ENCODE results near the gene BMI1.

DNA sequence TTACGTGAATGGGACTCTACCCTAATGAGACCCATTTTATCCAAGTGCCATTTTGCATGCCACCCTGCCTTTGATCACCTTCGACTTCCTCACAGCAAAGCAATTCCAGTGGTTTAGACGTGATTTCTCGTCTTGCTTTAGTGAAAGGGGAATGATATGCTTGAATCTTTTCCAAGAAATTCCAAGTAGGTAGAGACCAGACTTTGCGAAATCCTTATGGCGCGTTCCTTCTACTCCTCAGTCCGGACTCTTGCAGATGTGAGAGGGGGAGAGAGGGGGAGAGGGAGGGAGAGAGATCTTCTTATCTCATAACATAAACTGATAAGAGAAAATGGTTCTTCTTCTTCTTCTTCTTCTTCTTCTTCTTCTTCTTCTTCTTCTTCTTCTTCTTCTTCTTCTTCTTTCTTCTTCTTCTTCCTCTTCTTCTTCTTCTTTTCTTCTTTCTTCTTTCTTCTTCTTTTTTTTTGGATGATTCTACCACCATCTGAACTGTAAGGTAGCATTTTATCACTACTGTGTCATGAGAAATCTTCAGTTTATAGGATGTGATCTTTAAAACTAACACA is 25.3 kb downstream of the BMI1 start:
- no peak for TF ChIP-seq POLR2A (IDR thresholded peaks at IDR 0.05)
- TF ChIP-seq, protein P1, sequence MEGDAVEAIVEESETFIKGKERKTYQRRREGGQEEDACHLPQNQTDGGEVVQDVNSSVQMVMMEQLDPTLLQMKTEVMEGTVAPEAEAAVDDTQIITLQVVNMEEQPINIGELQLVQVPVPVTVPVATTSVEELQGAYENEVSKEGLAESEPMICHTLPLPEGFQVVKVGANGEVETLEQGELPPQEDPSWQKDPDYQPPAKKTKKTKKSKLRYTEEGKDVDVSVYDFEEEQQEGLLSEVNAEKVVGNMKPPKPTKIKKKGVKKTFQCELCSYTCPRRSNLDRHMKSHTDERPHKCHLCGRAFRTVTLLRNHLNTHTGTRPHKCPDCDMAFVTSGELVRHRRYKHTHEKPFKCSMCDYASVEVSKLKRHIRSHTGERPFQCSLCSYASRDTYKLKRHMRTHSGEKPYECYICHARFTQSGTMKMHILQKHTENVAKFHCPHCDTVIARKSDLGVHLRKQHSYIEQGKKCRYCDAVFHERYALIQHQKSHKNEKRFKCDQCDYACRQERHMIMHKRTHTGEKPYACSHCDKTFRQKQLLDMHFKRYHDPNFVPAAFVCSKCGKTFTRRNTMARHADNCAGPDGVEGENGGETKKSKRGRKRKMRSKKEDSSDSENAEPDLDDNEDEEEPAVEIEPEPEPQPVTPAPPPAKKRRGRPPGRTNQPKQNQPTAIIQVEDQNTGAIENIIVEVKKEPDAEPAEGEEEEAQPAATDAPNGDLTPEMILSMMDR (IDR thresholded peaks at IDR 0.05) = no peak

Measured in testis (tissue), 2 donors.